GM12892 (cell line): ENCODE data around the gene FAM133A. TPM values are rescaled to one million over a fixed set of nuclear protein-coding genes. Genes with fewer than 3 reads are reported as not detected.

Source experiments
- DNase-seq: peaks from one replicate; pipeline ENCODE4 v3.0.0; 2011; ENCODE audit not compliant: insufficient read length
- FAIRE-seq: peaks from 2 replicates; lab custom pipeline; 2011; peaks lifted over from hg19 to GRCh38; lab: Jason Lieb, UNC
- POLR2A ChIP-seq: IDR thresholded peaks from 2 replicates; pipeline ENCODE4 v1.6.1; 2011; ENCODE audit warnings: low read depth, low read length, control low read depth
- POLR2AphosphoS5 ChIP-seq: IDR thresholded peaks from 2 replicates; pipeline ENCODE4 v1.6.1; 2011; ENCODE audit warnings: low read depth, low read length, control low read depth
- TAF1 ChIP-seq: IDR thresholded peaks from 2 replicates; pipeline ENCODE4 v1.6.1; 2011; ENCODE audit warnings: low read depth, mild to moderate bottlenecking, control low read depth, low read length, borderline replicate concordance
- polyA plus RNA-seq: library from polyadenylated mRNA; unstranded; fragments of >200 nt; gene quantifications from one replicate; pipeline ENCODE4 v1.2.1, GENCODE V29; 2012; ENCODE audit warnings: missing spikeins, inconsistent platforms; ENCODE audit not compliant: missing spikeins

FAM133A gene
- not detected for polyA plus RNA-seq

GRCh38 chrX:93673869-93674271, at the start of gene FAM133A:
TSS of gene FAM133A (plus strand) at chrX:93674206. CDS start at chrX:93709420, 35,214 bp downstream.
- TF ChIP-seq POLR2AphosphoS5, result no peak
- TF ChIP-seq TAF1, result no peak
- TF ChIP-seq POLR2A, result no peak
- no peak for DNase-seq
- no peak for FAIRE-seq

GRCh38 chrX:93637591-93637990, 36.4 kb upstream of the FAM133A start:
- FAIRE-seq, result no peak
- TF ChIP-seq POLR2AphosphoS5 (no peak), POLR2A (no peak), TAF1 (no peak)
- no peak for DNase-seq

GRCh38 chrX:93649381-93649780, 24.6 kb upstream of the FAM133A start:
- DNase-seq (no peak), FAIRE-seq (no peak)
- TF ChIP-seq POLR2AphosphoS5, result no peak
- TF ChIP-seq POLR2A, result no peak
- TF ChIP-seq TAF1, result no peak

GRCh38 chrX:93660575-93660974, 13.4 kb upstream of the FAM133A start:
- FAIRE-seq (no peak), DNase-seq (no peak)
- TF ChIP-seq TAF1, result no peak
- TF ChIP-seq POLR2A, result no peak
- no peak for TF ChIP-seq POLR2AphosphoS5

GRCh38 chrX:93673056-93673868, 744 bp upstream of the FAM133A start, which contains the start of gene NAP1L3:
TSS of gene NAP1L3 (minus strand) at chrX:93673578. CDS start at chrX:93673304, 274 bp downstream.
- DNase-seq (no peak), FAIRE-seq (no peak)
- no peak for TF ChIP-seq POLR2A
- TF ChIP-seq TAF1, result no peak
- no peak for TF ChIP-seq POLR2AphosphoS5

- no peak for DNase-seq
- TF ChIP-seq TAF1 (no peak), POLR2AphosphoS5 (no peak), POLR2A (no peak)
- no peak for FAIRE-seq
Measured at GRCh38 chrX:93695981-93696380, 22.0 kb downstream of the FAM133A start.

- DNase-seq, result no peak
- TF ChIP-seq POLR2AphosphoS5 (no peak), POLR2A (no peak), TAF1 (no peak)
- FAIRE-seq, result no peak
Measured at GRCh38 chrX:93703701-93704100, 29.7 kb downstream of the FAM133A start.

GRCh38 chrX:93711076-93711475, 37.1 kb downstream of the FAM133A start:
- DNase-seq (no peak), FAIRE-seq (no peak)
- no peak for TF ChIP-seq TAF1
- TF ChIP-seq POLR2A, result no peak
- no peak for TF ChIP-seq POLR2AphosphoS5

- TF ChIP-seq POLR2AphosphoS5, result no peak
- no peak for TF ChIP-seq POLR2A
- TF ChIP-seq TAF1, result no peak
- FAIRE-seq (no peak), DNase-seq (no peak)
Measured at GRCh38 chrX:93741811-93742210, 67.8 kb downstream of the FAM133A start.

- no peak for TF ChIP-seq POLR2A
- TF ChIP-seq POLR2AphosphoS5, result no peak
- no peak for TF ChIP-seq TAF1
- DNase-seq, result no peak
- FAIRE-seq, result no peak
Measured at GRCh38 chrX:93760163-93760562, 86.2 kb downstream of the FAM133A start.
